Measurements from ENCODE around the gene CLDN16.

Gene CLDN16, protein sequence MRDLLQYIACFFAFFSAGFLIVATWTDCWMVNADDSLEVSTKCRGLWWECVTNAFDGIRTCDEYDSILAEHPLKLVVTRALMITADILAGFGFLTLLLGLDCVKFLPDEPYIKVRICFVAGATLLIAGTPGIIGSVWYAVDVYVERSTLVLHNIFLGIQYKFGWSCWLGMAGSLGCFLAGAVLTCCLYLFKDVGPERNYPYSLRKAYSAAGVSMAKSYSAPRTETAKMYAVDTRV

DNA sequence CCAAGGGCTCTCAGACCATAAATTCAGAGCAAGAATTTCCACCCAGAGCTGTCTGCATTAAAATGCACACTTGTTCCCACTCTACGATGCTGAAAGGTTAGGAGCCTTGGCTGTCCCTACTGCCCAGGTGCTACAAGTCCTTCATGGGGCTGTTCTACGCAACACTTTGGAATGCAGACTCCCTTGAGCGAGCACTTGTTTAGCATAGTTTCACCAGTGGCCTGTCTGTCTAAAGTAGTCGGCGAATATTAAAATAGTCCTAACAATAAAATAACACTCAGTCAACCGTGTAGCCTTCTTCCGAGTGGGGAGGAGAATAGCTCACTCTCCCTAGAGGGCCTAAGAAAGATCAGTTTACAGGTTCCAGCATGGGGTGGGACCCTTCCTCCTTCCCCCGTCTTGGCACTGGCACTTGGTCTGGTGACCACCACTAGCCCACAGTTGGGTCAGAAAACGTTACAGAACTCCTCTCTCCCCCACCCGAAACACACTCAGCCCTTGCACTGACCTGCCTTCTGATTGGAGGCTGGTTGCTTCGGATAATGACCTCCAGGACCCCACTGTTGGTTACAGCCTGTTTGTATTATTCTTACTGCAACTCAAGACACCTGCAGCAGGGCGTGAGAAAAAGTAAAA is at the start of gene CLDN16:
Gene CLDN16 (plus strand): TSS at position 586 of the 636 bp plus-strand sequence. CDS start 167 bp downstream, outside the sequence.
- H3K4me3 ChIP-seq (ENCODE audit: low read depth, low read length), result no peak within 1 kb of the TSS
- DNase-seq (ENCODE audit: low read depth), result no peak
- no peak for TF ChIP-seq MYC (IDR thresholded peaks at IDR 0.05; ENCODE audit: low read depth, low read length)
- no peak for TF ChIP-seq POLR2A (IDR thresholded peaks at IDR 0.05; ENCODE audit: extremely low read depth, insufficient read length)
- TF ChIP-seq, protein P1, sequence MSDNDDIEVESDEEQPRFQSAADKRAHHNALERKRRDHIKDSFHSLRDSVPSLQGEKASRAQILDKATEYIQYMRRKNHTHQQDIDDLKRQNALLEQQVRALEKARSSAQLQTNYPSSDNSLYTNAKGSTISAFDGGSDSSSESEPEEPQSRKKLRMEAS (IDR thresholded peaks at IDR 0.05; ENCODE audit: low read depth, low read length), result no peak
- TF ChIP-seq, protein P2, sequence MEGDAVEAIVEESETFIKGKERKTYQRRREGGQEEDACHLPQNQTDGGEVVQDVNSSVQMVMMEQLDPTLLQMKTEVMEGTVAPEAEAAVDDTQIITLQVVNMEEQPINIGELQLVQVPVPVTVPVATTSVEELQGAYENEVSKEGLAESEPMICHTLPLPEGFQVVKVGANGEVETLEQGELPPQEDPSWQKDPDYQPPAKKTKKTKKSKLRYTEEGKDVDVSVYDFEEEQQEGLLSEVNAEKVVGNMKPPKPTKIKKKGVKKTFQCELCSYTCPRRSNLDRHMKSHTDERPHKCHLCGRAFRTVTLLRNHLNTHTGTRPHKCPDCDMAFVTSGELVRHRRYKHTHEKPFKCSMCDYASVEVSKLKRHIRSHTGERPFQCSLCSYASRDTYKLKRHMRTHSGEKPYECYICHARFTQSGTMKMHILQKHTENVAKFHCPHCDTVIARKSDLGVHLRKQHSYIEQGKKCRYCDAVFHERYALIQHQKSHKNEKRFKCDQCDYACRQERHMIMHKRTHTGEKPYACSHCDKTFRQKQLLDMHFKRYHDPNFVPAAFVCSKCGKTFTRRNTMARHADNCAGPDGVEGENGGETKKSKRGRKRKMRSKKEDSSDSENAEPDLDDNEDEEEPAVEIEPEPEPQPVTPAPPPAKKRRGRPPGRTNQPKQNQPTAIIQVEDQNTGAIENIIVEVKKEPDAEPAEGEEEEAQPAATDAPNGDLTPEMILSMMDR (IDR thresholded peaks at IDR 0.05; ENCODE audit: low read depth, low read length), result no peak

DNA sequence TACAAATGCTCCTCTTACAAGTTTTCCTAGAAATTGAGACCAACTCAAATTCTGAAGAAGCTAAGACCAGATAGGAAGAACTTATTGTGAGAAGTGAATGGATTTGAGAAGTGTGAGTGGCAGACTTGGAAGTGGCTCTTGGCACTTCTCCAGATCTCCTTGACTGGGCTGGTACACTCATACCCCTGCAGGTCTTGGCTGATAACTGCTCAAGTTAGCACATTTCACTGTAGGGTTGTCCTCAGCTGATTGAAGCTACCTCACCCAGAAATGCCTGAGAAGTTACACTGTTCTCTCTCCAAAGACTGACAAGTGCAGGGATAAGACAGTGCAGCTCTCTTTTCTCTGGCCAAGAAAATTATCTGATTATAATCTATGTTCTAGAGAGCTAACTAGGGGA is 49.2 kb upstream of the CLDN16 start:
- no peak overlapping the region for H3K4me3 ChIP-seq (ENCODE audit: low read depth, low read length)
- DNase-seq (ENCODE audit: low read depth), result no peak
- TF ChIP-seq, protein P2 (IDR thresholded peaks at IDR 0.05; ENCODE audit: low read depth, low read length), result no peak
- TF ChIP-seq MYC (IDR thresholded peaks at IDR 0.05; ENCODE audit: low read depth, low read length) (no peak), POLR2A (IDR thresholded peaks at IDR 0.05; ENCODE audit: extremely low read depth, insufficient read length) (no peak)
- TF ChIP-seq, protein P1 (IDR thresholded peaks at IDR 0.05; ENCODE audit: low read depth, low read length), result no peak

DNA sequence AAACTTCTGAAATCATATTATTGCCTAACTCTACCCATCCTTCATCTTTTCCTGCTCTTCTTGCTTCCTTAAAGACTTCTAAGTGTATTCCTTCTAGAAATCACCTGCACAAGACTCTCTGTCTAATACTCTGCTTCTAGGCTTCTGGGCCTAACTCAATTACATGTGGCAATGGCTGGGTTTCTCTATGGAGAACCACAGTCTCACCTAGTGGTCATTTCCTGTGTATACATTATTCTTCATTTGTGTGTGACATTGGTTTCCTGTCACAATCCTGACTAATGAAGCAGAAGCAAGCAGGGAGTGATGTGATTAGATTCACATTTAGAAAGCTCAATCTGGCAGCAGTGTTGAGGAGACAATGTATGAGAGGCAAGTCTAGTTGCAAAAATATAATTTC is 48.8 kb upstream of the CLDN16 start:
- TF ChIP-seq MYC (IDR thresholded peaks at IDR 0.05; ENCODE audit: low read depth, low read length) (no peak), POLR2A (IDR thresholded peaks at IDR 0.05; ENCODE audit: extremely low read depth, insufficient read length) (no peak)
- TF ChIP-seq, protein P2 (IDR thresholded peaks at IDR 0.05; ENCODE audit: low read depth, low read length), result no peak
- TF ChIP-seq, protein P1 (IDR thresholded peaks at IDR 0.05; ENCODE audit: low read depth, low read length), result no peak
- H3K4me3 ChIP-seq (ENCODE audit: low read depth, low read length), result no peak overlapping the region
- peak; percentile 14 for DNase-seq (ENCODE audit: low read depth)

DNA sequence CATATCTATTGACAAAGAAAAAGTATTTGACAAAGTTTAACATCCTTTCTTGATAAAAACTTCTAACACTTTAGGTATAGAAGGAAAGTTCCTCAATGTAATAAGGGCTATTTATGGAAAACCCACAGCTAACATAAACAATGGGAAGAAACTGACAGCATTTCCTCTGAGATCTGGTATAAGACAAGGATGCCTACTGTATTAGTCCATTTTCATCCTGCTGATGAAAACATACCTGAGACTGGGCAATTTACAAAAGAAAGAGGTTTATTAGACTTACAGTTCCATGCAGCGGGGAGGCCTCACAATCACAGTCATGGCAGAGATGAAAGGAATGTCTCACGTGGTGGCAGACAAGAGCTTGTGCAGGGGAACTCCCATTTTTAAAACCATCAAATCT is 47.9 kb upstream of the CLDN16 start:
- H3K4me3 ChIP-seq (ENCODE audit: low read depth, low read length), result no peak overlapping the region
- no peak for DNase-seq (ENCODE audit: low read depth)
- TF ChIP-seq, protein P1 (IDR thresholded peaks at IDR 0.05; ENCODE audit: low read depth, low read length), result no peak
- TF ChIP-seq, protein P2 (IDR thresholded peaks at IDR 0.05; ENCODE audit: low read depth, low read length), result no peak
- TF ChIP-seq MYC (IDR thresholded peaks at IDR 0.05; ENCODE audit: low read depth, low read length) (no peak), POLR2A (IDR thresholded peaks at IDR 0.05; ENCODE audit: extremely low read depth, insufficient read length) (no peak)

DNA sequence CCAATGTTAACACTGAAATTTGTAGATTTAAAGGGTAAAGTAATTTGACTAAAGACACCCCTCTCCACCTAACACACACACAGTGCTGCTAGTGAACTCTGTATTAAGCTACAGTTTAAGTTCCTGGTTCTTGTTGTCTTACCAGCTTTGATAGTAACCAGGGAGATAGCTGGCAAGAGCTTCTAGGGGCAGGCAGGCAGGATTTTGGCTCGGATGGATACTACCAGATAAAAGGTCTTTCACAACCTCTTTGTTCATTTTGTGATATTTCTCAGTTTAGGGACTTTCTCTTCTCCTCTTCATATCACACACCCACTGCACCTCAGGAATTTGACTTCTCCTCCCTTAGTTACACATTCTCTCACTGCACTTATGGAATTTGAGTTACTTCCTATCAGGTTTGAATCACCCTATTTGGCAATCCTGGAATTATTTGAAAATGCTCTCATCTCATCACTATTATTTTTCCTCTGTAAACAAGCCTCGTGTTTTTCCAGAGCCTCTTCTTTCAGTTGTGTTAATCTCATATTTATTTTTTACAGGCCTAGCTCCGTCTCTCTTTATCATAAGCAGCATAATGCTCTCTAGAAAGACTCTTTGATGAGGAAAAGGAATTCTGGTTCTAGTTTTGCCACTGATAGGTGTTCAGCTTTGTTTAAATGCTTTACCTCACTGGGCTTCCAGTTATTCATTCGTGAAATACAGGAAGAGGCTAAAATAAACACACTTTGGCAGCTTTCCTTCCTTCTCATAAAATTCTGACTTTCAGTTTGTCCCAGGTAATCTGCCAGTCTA is 42.7 kb upstream of the CLDN16 start:
- no peak for DNase-seq (ENCODE audit: low read depth)
- no peak overlapping the region for H3K4me3 ChIP-seq (ENCODE audit: low read depth, low read length)
- TF ChIP-seq, protein P1 (IDR thresholded peaks at IDR 0.05; ENCODE audit: low read depth, low read length), result no peak
- TF ChIP-seq MYC (IDR thresholded peaks at IDR 0.05; ENCODE audit: low read depth, low read length) (no peak), POLR2A (IDR thresholded peaks at IDR 0.05; ENCODE audit: extremely low read depth, insufficient read length) (no peak)
- TF ChIP-seq, protein P2 (IDR thresholded peaks at IDR 0.05; ENCODE audit: low read depth, low read length), result no peak

All from NB4 (cell line).